NCI-H2196 treated with DMSO at 0.1 percent for 48 hours (cell line): ENCODE measurements around the gene CCT8.
A peak's percentile ranks its signal among the peaks of the same experiment; 100 is the strongest.

Experiments used
- DNase-seq: peaks from one replicate; lab custom pipeline; 2025; ENCODE audit not compliant: unreplicated experiment; lab: John Stamatoyannopoulos, UW

Gene CCT8

GRCh38 chr21:29078869-29079767 lies 5.7 kb upstream of the CCT8 start:
- peak; percentile 49 for DNase-seq

GRCh38 chr21:29077651-29078090 lies 4.2 kb upstream of the CCT8 start:
- no peak for DNase-seq

- peak; percentile 41 for DNase-seq
These were observed 3.5 kb upstream of the CCT8 start for GRCh38 chr21:29076731-29077640.

GRCh38 chr21:29075706-29076466 lies 2.4 kb upstream of the CCT8 start:
- DNase-seq: no peak

GRCh38 chr21:29074783-29075182 lies 1.3 kb upstream of the CCT8 start:
- no peak for DNase-seq

GRCh38 chr21:29074007-29074376 lies 544 bp upstream of the CCT8 start:
- no peak for DNase-seq

- DNase-seq: no peak
These were observed 601 bp downstream of the CCT8 start for GRCh38 chr21:29072873-29073221.

- no peak for DNase-seq
These were observed 8.5 kb downstream of the CCT8 start for GRCh38 chr21:29064850-29065481.

GRCh38 chr21:29056538-29057050 lies 16.9 kb downstream of the CCT8 start:
- DNase-seq: no peak

- DNase-seq: no peak
These were observed 17.4 kb downstream of the CCT8 start for GRCh38 chr21:29056005-29056404.

- DNase-seq: no peak
These were observed 18.4 kb downstream of the CCT8 start for GRCh38 chr21:29055080-29055479.

GRCh38 chr21:29053656-29054055 lies 19.8 kb downstream of the CCT8 start:
- DNase-seq: no peak

GRCh38 chr21:29053011-29053553 lies 20.4 kb downstream of the CCT8 start:
- no peak for DNase-seq

GRCh38 chr21:29052224-29052623 lies 21.2 kb downstream of the CCT8 start:
- no peak for DNase-seq

- DNase-seq: no peak
These were observed 38.8 kb downstream of the CCT8 start for GRCh38 chr21:29034678-29035077.

GRCh38 chr21:29033871-29034270 lies 39.6 kb downstream of the CCT8 start:
- DNase-seq: no peak

GRCh38 chr21:29033301-29033700 lies 40.1 kb downstream of the CCT8 start:
- no peak for DNase-seq

- no peak for DNase-seq
These were observed 42.5 kb downstream of the CCT8 start for GRCh38 chr21:29030909-29031308.

GRCh38 chr21:29029524-29029923 lies 43.9 kb downstream of the CCT8 start:
- no peak for DNase-seq

GRCh38 chr21:29025328-29025713 lies 48.1 kb downstream of the CCT8 start:
- no peak for DNase-seq
